ENCODE results near the gene CTNNAL1. TPM values are rescaled to one million over a fixed set of nuclear protein-coding genes. Genes with fewer than 3 reads are reported as not detected.
"Not testable (repeated sequence)": the region's sequence is repeated elsewhere in the genome, so short reads cannot be mapped to it uniquely, and the experiment has no call there.

The CTNNAL1 gene
- total and polyA plus RNA-seq, 8 donors = 15.6 to 87.0 (median 53.7) TPM

GRCh38 chr9:108903420-108904103 lies 109.7 kb downstream of the CTNNAL1 start:
- intact Hi-C loops (cut with DNase I; ENCODE audit: low total_unique reads) = no loop called here
- Histone ChIP-seq H3K27me3 (no peaks in the 10 kb centered on the region), H3K27ac (no peak overlapping the region), H3K4me1 (no peaks in the 10 kb centered on the region), H3K4me3 (no peak overlapping the region), H3K36me3 (peaks cover 37 to 100% (median 99%) of the 10 kb centered on the region in 4 donors), H3K9me3 (no peaks in the 10 kb centered on the region)
- no peak for TF ChIP-seq POLR2AphosphoS5 (IDR thresholded peaks at IDR 0.05)
- no peak for TF ChIP-seq EP300 (IDR thresholded peaks at IDR 0.05)
- TF ChIP-seq POLR2A (IDR thresholded peaks at IDR 0.05) = no peak
- no peak for TF ChIP-seq CTCF (IDR thresholded peaks at IDR 0.05)
- WGBS, 5 donors = 72 to 97% (median 84%) methylated on average over 2 of the region's 2 CpGs
- DNase-seq = no peak

- Histone ChIP-seq H3K27ac (no peak overlapping the region), H3K4me3 (no peak overlapping the region), H3K36me3 (peaks cover 37 to 100% (median 99%) of the 10 kb centered on the region in 4 donors), H3K9me3 (no peaks in the 10 kb centered on the region), H3K27me3 (no peaks in the 10 kb centered on the region), H3K4me1 (no peaks in the 10 kb centered on the region)
- no peak for DNase-seq
- TF ChIP-seq POLR2A (IDR thresholded peaks at IDR 0.05) (no peak), POLR2AphosphoS5 (IDR thresholded peaks at IDR 0.05) (no peak), CTCF (IDR thresholded peaks at IDR 0.05) (no peak), EP300 (IDR thresholded peaks at IDR 0.05) (no peak)
- WGBS, 5 donors = 77 to 95% (median 93%) methylated on average over 5 of the region's 5 CpGs
- intact Hi-C loops (cut with DNase I; ENCODE audit: low total_unique reads) = no loop called here
These were observed 113.1 kb downstream of the CTNNAL1 start for GRCh38 chr9:108900176-108900575.

- DNase-seq; H3K9me3 ChIP-seq; intact Hi-C loops (cut with DNase I; ENCODE audit: low total_unique reads); H3K4me1 ChIP-seq; H3K4me3 ChIP-seq; H3K27me3 ChIP-seq; H3K27ac ChIP-seq: not testable (repeated sequence)
- H3K36me3 ChIP-seq = peaks cover 43 to 100% (median 99%) of the 10 kb centered on the region in 4 donors
- 87 to 93% (median 91%) methylated on average over 8 of the region's 8 CpGs for WGBS, 5 donors
These were observed 114.1 kb downstream of the CTNNAL1 start for GRCh38 chr9:108899023-108899695.

- 91 to 98% (median 95%) methylated on average over 2 of the region's 2 CpGs for WGBS, 5 donors
- Histone ChIP-seq H3K4me1 (peaks cover 0 to 4% (median 2%) of the 10 kb centered on the region in 4 donors), H3K36me3 (peaks cover 44 to 100% (median 98%) of the 10 kb centered on the region in 4 donors), H3K4me3 (no peak overlapping the region), H3K27ac (no peak overlapping the region), H3K27me3 (no peaks in the 10 kb centered on the region), H3K9me3 (no peaks in the 10 kb centered on the region)
- intact Hi-C loops (cut with DNase I; ENCODE audit: low total_unique reads) = no loop called here
- no peak for TF ChIP-seq EP300 (IDR thresholded peaks at IDR 0.05)
- no peak for DNase-seq
These were observed 115.8 kb downstream of the CTNNAL1 start for GRCh38 chr9:108897324-108898096.

- no peaks in the 10 kb centered on the region for H3K27me3 ChIP-seq
- WGBS, 5 donors = 35 to 67% (median 48%) methylated on average over 4 of the region's 4 CpGs
- no peak overlapping the region for H3K4me3 ChIP-seq
- H3K9me3 ChIP-seq = no peaks in the 10 kb centered on the region
- H3K36me3 ChIP-seq = peaks cover 50 to 100% (median 98%) of the 10 kb centered on the region in 4 donors
- intact Hi-C loops (cut with DNase I; ENCODE audit: low total_unique reads) = no loop called here
- H3K4me1 ChIP-seq = peaks cover 0 to 9% (median 2%) of the 10 kb centered on the region in 4 donors
- no peak overlapping the region for H3K27ac ChIP-seq
- TF ChIP-seq CTCF (IDR thresholded peaks at IDR 0.05) = no peak
- TF ChIP-seq EP300 (IDR thresholded peaks at IDR 0.05) = no peak
- TF ChIP-seq POLR2AphosphoS5 (IDR thresholded peaks at IDR 0.05) = no peak
- TF ChIP-seq POLR2A (IDR thresholded peaks at IDR 0.05) = no peak
- DNase-seq = peak in 1 of 2 donors; percentile 17
These were observed 118.9 kb downstream of the CTNNAL1 start for GRCh38 chr9:108894225-108894997.

Data from stomach (tissue), 9 donors.